Tibial artery (tissue), 4 donors: ENCODE data around the gene PIGU.

Source experiments
- DNase-seq, 2 donors: peaks; one replicate each; pipeline ENCODE4 v3.0.0-alpha.2; 2019
- H3K27ac ChIP-seq, 2 donors: fragments of 200-600 bp; sonication (generic) in 1 of 2; 1 replicate in 1 of 2; 2 replicates in 1 of 2; pipeline ENCODE4 v1.5.1; 2018 to 2019; ENCODE audit warnings: mild to moderate bottlenecking in 1 of 2
- H3K27me3 ChIP-seq, 2 donors: fragments of 200-600 bp; sonication (generic) in 1 of 2; one replicate each; pipeline versions ENCODE4 v1.5.1 to v1.6.0; 2016 to 2019
- H3K36me3 ChIP-seq, 3 donors: fragments of 200-600 bp; sonication (generic) in 2 of 3; one replicate each; pipeline ENCODE4 v1.5.1; 2016 to 2019; ENCODE audit warnings: mild to moderate bottlenecking in 2 of 3
- H3K4me1 ChIP-seq, 4 donors: fragments of 200-600 bp; sonication (generic) in 2 of 4; 1 replicate in 3 of 4; 2 replicates in 1 of 4; pipeline ENCODE4 v1.5.1; 2016 to 2019
- H3K4me3 ChIP-seq, 2 donors: fragments of 200-600 bp; sonication (generic) in 1 of 2; 1 replicate in 1 of 2; 2 replicates in 1 of 2; pipeline ENCODE4 v1.5.1; 2018 to 2019; ENCODE audit warnings: mild to moderate bottlenecking in 2 of 2
- H3K9me3 ChIP-seq, 3 donors: fragments of 200-600 bp; sonication (generic) in 1 of 3; one replicate each; pipeline ENCODE4 v1.5.1; 2016 to 2019
- intact Hi-C: fragments of 100-400 bp; cut with DNase I; formaldehyde crosslinking; loops from one replicate; pipeline ENCODE4 v1.15.0; 2023; ENCODE audit warnings: low total_unique reads
- TF ChIP-seq, protein P1 (sequence below), 2 experiments: fragments of 200-600 bp in 1 of 2; fragments of 450-650 bp in 1 of 2; IDR thresholded peaks; one replicate each; pipeline ENCODE4 v1.5.1; 2017 to 2019; ENCODE audit warnings: antibody characterized with exemption in 2 of 2, mild to moderate bottlenecking in 1 of 2, moderate library complexity in 1 of 2

PIGU gene

DNA sequence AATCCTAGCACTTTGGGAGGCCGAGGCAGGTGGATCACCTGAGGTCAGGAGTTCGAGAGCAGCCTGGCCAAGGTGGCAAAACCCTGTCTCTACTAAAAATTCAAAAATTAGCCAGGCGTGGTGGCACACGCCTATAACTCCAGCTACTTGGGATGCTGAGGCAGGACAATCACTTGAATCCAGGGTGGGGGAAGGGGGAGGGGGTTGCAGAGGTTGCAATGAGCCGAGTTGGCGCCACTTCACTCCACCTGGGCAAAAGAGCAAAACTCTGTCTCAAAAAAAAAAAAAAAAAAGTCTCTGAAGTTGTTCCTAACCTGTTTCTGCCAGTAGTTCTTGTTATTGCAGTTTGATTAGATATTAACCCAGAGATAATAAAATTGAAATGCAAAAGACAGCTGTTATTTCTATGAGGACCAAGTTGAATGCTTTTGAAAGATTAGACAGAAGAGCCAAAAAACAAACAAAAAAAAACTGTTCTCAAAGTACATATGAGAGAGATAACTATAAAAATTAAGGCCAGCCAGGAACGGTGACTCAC is 22.6 kb downstream of the PIGU start:
- no peaks in the 10 kb centered on the region for H3K27me3 ChIP-seq
- no peaks in the 10 kb centered on the region for H3K9me3 ChIP-seq
- no peaks in the 10 kb centered on the region for H3K4me1 ChIP-seq
- intact Hi-C loops, result no loop called here
- H3K36me3 ChIP-seq, result peaks cover 0 to 9% (median 0%) of the 10 kb centered on the region in 3 donors
- no peak overlapping the region for H3K27ac ChIP-seq
- H3K4me3 ChIP-seq, result no peak overlapping the region
- no peak for DNase-seq
- TF ChIP-seq, protein P1, sequence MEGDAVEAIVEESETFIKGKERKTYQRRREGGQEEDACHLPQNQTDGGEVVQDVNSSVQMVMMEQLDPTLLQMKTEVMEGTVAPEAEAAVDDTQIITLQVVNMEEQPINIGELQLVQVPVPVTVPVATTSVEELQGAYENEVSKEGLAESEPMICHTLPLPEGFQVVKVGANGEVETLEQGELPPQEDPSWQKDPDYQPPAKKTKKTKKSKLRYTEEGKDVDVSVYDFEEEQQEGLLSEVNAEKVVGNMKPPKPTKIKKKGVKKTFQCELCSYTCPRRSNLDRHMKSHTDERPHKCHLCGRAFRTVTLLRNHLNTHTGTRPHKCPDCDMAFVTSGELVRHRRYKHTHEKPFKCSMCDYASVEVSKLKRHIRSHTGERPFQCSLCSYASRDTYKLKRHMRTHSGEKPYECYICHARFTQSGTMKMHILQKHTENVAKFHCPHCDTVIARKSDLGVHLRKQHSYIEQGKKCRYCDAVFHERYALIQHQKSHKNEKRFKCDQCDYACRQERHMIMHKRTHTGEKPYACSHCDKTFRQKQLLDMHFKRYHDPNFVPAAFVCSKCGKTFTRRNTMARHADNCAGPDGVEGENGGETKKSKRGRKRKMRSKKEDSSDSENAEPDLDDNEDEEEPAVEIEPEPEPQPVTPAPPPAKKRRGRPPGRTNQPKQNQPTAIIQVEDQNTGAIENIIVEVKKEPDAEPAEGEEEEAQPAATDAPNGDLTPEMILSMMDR (IDR thresholded peaks at IDR 0.05), result no peak

DNA sequence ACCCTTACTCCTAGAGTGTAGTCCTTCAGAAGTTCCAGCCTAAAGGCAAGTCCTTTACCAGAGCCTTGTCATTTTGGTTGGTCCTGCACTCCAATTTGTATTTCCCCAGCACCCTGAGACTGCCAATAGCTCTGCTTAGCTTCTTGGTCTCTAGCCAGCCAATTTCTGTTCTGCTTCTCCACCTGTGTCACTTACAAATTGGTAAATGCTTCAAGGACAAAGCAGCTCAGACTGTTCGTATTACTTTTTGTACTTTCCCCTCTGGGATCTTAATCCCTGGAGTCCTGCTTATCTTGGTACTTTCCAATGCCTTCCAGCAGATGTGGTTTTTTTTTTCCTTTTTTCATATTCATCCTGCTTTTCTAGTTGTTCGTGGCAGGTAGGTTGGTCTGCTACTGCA is 25.7 kb downstream of the PIGU start:
- no peak for DNase-seq
- intact Hi-C loops, result no loop called here
- Histone ChIP-seq H3K27ac (no peak overlapping the region), H3K4me1 (no peaks in the 10 kb centered on the region), H3K9me3 (no peaks in the 10 kb centered on the region), H3K4me3 (no peak overlapping the region), H3K27me3 (no peaks in the 10 kb centered on the region), H3K36me3 (peaks cover 0 to 9% (median 0%) of the 10 kb centered on the region in 3 donors)
- TF ChIP-seq, protein P1 (IDR thresholded peaks at IDR 0.05), result no peak

DNA sequence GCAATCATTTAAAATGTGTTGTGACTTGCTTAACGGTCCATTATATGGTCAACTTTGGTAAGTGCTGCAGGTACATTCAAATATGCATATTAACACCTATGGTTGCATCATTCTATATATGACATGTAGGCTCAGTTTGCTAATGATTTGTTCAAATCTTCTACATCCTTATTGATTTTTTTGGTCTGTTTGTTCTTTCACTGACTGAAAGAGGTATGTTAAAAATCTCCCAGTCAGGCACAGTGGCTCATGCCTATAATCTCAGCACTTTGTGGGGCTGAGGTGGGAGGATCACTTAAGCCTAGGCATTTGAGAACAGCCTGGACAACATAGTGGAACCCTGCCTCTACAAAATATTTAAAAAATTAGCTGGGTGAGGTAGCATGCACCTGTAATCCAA is 29.2 kb downstream of the PIGU start:
- Histone ChIP-seq H3K36me3 (peaks cover 0 to 7% (median 0%) of the 10 kb centered on the region in 3 donors), H3K27me3 (no peaks in the 10 kb centered on the region), H3K4me1 (no peaks in the 10 kb centered on the region), H3K4me3 (no peak overlapping the region), H3K27ac (no peak overlapping the region), H3K9me3 (no peaks in the 10 kb centered on the region)
- no peak for DNase-seq
- intact Hi-C loops, result no loop called here
- TF ChIP-seq, protein P1 (IDR thresholded peaks at IDR 0.05), result no peak

DNA sequence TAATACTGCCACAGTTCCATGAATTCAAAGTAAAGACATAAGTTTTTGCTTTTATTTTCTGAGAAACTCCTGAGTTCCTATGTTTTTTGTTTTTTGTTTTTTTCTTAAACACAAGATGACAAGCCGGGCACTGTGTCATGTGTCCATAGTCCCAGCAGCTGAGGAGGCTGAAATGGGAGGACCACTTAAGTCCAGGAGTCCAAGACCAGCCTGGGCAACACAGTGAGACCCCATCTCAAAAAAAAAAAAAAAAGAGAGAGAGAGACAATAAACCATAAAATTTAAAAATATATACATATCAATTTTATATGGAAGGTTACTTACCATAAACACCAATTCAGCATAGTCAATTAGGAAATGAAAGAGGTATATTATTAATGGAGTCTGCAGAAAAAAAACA is 31.9 kb downstream of the PIGU start:
- intact Hi-C loops, result no loop called here
- no peak for DNase-seq
- H3K27me3 ChIP-seq, result no peaks in the 10 kb centered on the region
- no peak overlapping the region for H3K4me3 ChIP-seq
- peaks cover 0 to 14% (median 13%) of the 10 kb centered on the region in 3 donors for H3K36me3 ChIP-seq
- no peak overlapping the region for H3K27ac ChIP-seq
- no peaks in the 10 kb centered on the region for H3K9me3 ChIP-seq
- TF ChIP-seq, protein P1 (IDR thresholded peaks at IDR 0.05), result no peak
- H3K4me1 ChIP-seq, result no peaks in the 10 kb centered on the region

DNA sequence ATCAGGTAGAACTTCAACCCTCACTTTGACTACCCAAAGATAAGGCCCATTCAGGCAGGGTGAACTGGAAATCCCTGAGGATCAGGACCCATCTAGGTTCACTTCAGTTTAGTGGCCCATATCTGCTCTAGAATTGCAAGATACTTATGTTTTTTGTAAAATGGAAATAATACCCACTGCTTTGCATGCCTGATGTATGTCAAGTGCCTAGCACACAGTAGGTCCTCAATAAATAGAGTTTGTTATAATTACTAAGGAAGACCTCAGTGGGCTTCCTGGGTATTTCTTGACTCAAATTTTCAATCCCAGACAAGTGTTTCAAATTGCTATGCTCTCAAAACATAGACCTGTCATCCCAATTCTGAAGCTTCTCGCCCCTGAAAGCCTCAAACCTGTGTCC is 32.5 kb downstream of the PIGU start:
- peaks cover 0 to 16% (median 14%) of the 10 kb centered on the region in 3 donors for H3K36me3 ChIP-seq
- no peaks in the 10 kb centered on the region for H3K4me1 ChIP-seq
- H3K27me3 ChIP-seq, result no peaks in the 10 kb centered on the region
- TF ChIP-seq, protein P1 (IDR thresholded peaks at IDR 0.05), result no peak
- no peak overlapping the region for H3K27ac ChIP-seq
- no peaks in the 10 kb centered on the region for H3K9me3 ChIP-seq
- H3K4me3 ChIP-seq, result no peak overlapping the region
- no peak for DNase-seq
- intact Hi-C loops, result no loop called here

DNA sequence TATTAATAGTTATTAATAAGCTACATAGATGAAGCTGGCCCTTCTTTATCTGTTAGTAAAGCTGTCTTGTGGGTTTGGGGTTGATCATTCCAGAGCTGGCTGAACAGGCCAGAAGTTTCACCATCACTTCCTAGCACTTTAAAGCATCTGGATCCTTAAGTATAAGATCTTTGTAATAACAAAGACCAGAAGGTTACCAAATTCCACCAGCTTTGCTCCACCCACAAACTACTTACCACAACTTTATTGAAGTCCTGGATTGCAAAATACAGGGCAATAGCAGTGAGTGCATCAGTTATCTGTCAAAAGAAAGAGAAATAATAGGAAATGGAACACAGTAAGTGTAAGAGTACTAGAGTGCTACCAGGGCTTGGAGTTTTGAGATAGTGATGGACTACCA is 33.0 kb downstream of the PIGU start:
- H3K4me1 ChIP-seq, result no peaks in the 10 kb centered on the region
- DNase-seq, result peak in 1 of 2 donors; percentile 38
- TF ChIP-seq, protein P1 (IDR thresholded peaks at IDR 0.05), result no peak
- H3K9me3 ChIP-seq, result no peaks in the 10 kb centered on the region
- H3K27ac ChIP-seq, result no peak overlapping the region
- H3K27me3 ChIP-seq, result no peaks in the 10 kb centered on the region
- no peak overlapping the region for H3K4me3 ChIP-seq
- intact Hi-C loops, result no loop called here
- peaks cover 0 to 16% (median 14%) of the 10 kb centered on the region in 3 donors for H3K36me3 ChIP-seq
